A549 treated with AZD9567 at 1 μM for 4 hours (cell line): ENCODE measurements around the gene PGRMC2. TPM values are rescaled to one million over a fixed set of nuclear protein-coding genes. Genes with fewer than 3 reads are reported as not detected.

Source experiments
- total RNA-seq: library from RNA; stranded (reverse); fragments of 200-300 nt; extraction: Qiagen RNA extraction; gene quantifications from 5 replicates; pipeline ENCODE4 v1.2.3, GENCODE V29; 2022; ENCODE audit not compliant: insufficient read depth

PGRMC2 gene, protein sequence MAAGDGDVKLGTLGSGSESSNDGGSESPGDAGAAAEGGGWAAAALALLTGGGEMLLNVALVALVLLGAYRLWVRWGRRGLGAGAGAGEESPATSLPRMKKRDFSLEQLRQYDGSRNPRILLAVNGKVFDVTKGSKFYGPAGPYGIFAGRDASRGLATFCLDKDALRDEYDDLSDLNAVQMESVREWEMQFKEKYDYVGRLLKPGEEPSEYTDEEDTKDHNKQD
- total RNA-seq: 61.1 to 122 TPM (median 71.3 TPM) in 5 replicates

DNA sequence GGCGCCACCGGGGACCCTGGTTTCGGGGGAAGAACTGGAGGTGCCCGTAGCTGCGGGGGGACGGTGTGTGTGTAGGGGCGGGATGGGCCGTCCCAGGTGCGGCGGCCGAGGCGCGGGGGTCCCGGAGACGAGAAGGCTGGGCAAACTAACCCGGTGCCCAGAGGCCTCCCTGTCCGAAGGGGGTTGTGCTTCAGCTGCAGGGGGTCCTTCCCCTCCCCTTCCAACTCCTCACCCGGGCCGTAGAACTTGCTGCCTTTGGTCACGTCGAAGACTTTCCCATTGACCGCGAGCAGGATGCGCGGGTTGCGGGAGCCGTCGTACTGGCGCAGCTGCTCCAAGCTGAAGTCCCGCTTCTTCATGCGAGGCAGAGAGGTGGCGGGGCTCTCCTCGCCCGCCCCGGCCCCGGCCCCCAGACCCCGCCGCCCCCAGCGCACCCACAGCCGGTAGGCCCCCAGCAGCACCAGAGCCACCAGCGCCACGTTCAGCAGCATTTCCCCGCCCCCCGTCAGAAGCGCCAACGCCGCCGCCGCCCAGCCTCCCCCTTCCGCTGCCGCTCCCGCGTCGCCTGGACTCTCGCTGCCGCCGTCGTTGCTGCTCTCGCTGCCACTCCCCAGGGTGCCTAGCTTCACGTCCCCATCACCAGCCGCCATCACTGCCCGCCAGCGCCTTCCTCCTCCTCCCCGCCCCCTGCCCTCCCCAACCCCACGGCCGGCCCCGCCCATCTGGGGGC lies at the start of gene PGRMC2:
Gene PGRMC2, minus strand, starts transcription at position 673 of the 730 bp plus-strand sequence. Its CDS starts 23 bp downstream, at position 650.

Other genes starting within 250 kb of the PGRMC2 start
- gene LARP1B, start 226.5 kb downstream of the PGRMC2 start, total RNA-seq: 11.6 to 16.4 TPM (median 12.7 TPM) in 5 replicates